Left ventricle myocardium inferior (tissue), 1 donor: ENCODE results near the gene ZNF286A. TPM values are rescaled to one million over a fixed set of nuclear protein-coding genes. Genes with fewer than 3 reads are reported as not detected.
"Not testable (repeated sequence)": the region's sequence is repeated elsewhere in the genome, so short reads cannot be mapped to it uniquely, and the experiment has no call there.

Experiments used
- DNase-seq: peaks from one replicate; pipeline ENCODE4 v3.0.0-alpha.2; 2020
- H3K27ac ChIP-seq: fragments of 200-600 bp; replicated peaks from 2 replicates; pipeline ENCODE4 v1.8.0; 2021
- H3K27me3 ChIP-seq: fragments of 200-600 bp; 2 replicates; pipeline ENCODE4 v1.8.0; 2021; ENCODE audit warnings: low read depth
- H3K36me3 ChIP-seq: fragments of 200-600 bp; 2 replicates; pipeline ENCODE4 v1.8.0; 2021
- H3K4me1 ChIP-seq: fragments of 200-600 bp; 2 replicates; pipeline ENCODE4 v1.8.0; 2021
- H3K4me3 ChIP-seq: fragments of 200-600 bp; 2 replicates; pipeline ENCODE4 v1.8.0; 2021; ENCODE audit warnings: mild to moderate bottlenecking, moderate library complexity
- H3K9me3 ChIP-seq: fragments of 200-600 bp; replicated peaks from 2 replicates; pipeline ENCODE4 v1.8.0; 2021
- intact Hi-C: fragments of 100-400 bp; cut with micrococcal nuclease; formaldehyde crosslinking; loops from one replicate; pipeline ENCODE4 v1.11.0; 2022
- long read RNA-seq: library from polyadenylated mRNA; unstranded; transcript quantifications from one replicate; pipeline ENCODE4 v2.0.0, GENCODE V29; 2021
- total RNA-seq: library from RNA; stranded (reverse); fragmentation: NEBNext Ultra II Directional; extraction: Animal tissue kit (Norgen Biotek cat#: 25700); gene quantifications from one replicate; pipeline ENCODE4 v1.2.1, GENCODE V29; 2021
- TF ChIP-seq, protein P1 (sequence below): fragments of 200-600 bp; IDR thresholded peaks from 2 replicates; pipeline ENCODE4 v1.8.0; 2021; ENCODE audit warnings: antibody characterized with exemption, mild to moderate bottlenecking, borderline replicate concordance
- donor health status: DM: no; HTN: yes; CAD: no; lungs with severe emphysema.

ZNF286A gene
- 10.8 TPM for total RNA-seq
- long read RNA-seq, full-length matches to known transcripts: 1 of 5 reads
- long read RNA-seq, partial matches to known transcripts: 4 of 5 reads
- long read RNA-seq, other reads (novel, unspliced or antisense): 0 of 5 reads

DNA sequence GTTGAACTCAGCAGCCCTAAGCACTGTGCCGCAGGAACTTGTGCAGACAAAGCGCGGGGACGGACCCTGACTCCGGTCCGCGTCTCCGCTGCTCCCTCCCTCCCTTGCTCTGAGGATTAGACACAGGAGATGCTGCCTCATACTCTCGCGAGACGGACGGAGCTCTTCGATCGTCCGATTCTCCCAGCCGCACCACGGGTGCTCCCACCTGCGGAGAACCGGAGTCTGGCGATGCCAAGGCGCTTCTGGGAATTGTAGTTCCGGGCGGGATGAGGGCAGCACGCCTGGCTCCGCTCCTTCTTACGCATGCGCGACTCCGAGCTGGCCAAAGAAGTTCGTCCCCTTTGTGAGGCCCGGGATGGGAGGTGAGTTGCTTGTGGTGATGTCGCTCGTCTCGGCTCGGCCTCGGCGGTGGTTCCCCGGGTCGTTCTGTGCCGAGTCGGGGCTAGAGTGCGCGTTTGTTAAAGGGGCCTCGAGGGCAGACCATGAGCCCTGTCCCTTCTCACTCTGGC lies at the start of gene ZNF286A:
Gene ZNF286A, plus strand, starts transcription at position 340 of the 512 bp plus-strand sequence. CDS start 578 bp downstream, outside the sequence.
- H3K27ac ChIP-seq: peak within 1 kb of the TSS; percentile 70
- H3K4me1 ChIP-seq, H3K9me3 ChIP-seq, H3K36me3 ChIP-seq, H3K27me3 ChIP-seq, intact Hi-C loops: not testable (repeated sequence)
- peak within 1 kb of the TSS; percentile 74 for H3K4me3 ChIP-seq
- peak; percentile 100 for DNase-seq

DNA sequence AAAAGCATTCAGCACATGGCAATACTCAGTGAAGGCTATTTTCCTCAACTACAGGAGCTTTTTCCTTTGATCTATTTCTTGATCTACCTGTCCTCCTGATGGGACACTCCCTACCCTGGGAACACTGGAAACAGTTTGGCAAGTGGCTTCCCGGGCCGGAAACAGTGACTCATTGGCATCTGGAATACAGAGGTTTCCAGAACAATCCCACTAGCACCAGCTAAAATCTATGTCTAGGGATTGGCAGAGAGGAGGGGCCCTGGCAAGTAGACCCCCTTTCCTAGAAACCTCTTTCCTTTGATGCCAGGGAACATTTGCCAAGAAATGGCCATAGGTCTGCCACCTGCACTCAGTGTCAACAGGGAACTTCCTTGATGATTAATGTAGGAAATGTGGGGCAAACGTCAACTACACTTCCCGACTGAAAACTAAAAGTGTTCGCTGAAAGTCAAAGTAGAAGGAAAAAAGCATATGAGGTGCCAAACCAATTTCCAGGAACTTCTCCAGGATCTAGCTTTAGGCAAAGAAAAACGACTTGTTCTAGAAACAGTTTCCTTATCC lies 49.6 kb upstream of the ZNF286A start:
- no peaks in the 10 kb centered on the region for H3K9me3 ChIP-seq
- H3K27me3 ChIP-seq: no peaks in the 10 kb centered on the region
- peak overlapping the region; percentile 91 for H3K27ac ChIP-seq
- peak overlapping the region; percentile 74 for H3K4me3 ChIP-seq
- no peaks in the 10 kb centered on the region for H3K36me3 ChIP-seq
- H3K4me1 ChIP-seq: peaks cover 65% of the 10 kb centered on the region
- TF ChIP-seq, protein P1, sequence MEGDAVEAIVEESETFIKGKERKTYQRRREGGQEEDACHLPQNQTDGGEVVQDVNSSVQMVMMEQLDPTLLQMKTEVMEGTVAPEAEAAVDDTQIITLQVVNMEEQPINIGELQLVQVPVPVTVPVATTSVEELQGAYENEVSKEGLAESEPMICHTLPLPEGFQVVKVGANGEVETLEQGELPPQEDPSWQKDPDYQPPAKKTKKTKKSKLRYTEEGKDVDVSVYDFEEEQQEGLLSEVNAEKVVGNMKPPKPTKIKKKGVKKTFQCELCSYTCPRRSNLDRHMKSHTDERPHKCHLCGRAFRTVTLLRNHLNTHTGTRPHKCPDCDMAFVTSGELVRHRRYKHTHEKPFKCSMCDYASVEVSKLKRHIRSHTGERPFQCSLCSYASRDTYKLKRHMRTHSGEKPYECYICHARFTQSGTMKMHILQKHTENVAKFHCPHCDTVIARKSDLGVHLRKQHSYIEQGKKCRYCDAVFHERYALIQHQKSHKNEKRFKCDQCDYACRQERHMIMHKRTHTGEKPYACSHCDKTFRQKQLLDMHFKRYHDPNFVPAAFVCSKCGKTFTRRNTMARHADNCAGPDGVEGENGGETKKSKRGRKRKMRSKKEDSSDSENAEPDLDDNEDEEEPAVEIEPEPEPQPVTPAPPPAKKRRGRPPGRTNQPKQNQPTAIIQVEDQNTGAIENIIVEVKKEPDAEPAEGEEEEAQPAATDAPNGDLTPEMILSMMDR: no peak
- DNase-seq: no peak
- intact Hi-C loops: no loop called here

- peak overlapping the region; percentile 74 for H3K4me3 ChIP-seq
Measured at GRCh38 chr17:15650741-15651582, 48.6 kb upstream of the ZNF286A start.

DNA sequence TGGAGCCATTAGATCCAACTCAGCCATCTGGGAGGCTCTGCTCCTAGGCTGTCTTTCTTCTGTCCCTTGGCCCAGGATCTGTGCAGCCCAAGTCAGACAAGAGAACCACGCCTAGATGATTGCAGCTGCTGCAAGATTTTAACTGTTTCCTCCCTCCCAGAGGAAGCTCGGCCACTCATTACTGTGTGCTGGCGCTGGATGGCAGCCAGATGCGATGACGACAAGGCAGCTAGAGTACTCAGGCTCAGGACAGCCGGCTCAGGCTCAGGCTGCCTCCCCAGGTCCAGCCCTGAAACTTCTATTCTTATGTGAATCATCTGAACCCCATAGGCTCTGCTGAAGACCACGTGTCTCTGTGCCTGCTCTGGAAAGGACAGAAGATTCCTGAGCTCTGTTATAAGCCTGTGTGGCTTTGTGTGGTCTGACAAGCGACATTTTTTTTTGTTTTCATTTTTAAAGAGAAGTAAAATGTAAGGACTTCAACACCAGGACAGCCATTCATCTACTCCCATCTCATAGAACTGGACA lies 47.9 kb upstream of the ZNF286A start:
- H3K36me3 ChIP-seq: no peaks in the 10 kb centered on the region

More at GRCh38 chr17:15650741-15651582, 48.6 kb upstream of the ZNF286A start:
- peak overlapping the region; percentile 91 for H3K27ac ChIP-seq
- TF ChIP-seq, protein P1: no peak
- H3K36me3 ChIP-seq: no peaks in the 10 kb centered on the region
- H3K4me1 ChIP-seq: peaks cover 54% of the 10 kb centered on the region
- intact Hi-C loops: no loop called here
- H3K9me3 ChIP-seq: no peaks in the 10 kb centered on the region
- DNase-seq: no peak
- H3K27me3 ChIP-seq: no peaks in the 10 kb centered on the region

DNA sequence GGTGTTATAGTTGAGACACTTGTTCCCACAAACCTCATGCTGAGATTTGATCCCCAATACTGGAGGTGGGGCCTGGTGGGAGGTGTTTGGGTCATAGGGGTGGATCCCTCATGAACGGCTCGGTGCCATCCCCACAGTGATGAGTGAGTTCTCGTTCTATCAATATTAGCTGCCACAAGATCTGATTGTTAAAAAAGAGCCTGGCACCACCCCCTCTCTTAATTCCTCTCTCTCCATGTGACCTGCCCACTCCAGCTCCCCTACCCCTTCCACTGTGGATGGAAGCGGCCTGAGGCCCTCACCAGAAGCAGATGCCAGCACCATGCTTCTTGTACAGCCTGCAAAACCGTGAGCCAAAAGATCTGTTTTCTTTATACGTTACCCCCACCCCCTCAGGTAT lies 46.6 kb upstream of the ZNF286A start:
- no peaks in the 10 kb centered on the region for H3K9me3 ChIP-seq
- H3K36me3 ChIP-seq: no peaks in the 10 kb centered on the region
- H3K27ac ChIP-seq: no peak overlapping the region
- no peak overlapping the region for H3K4me3 ChIP-seq
- no peak for DNase-seq
- H3K4me1 ChIP-seq: peaks cover 44% of the 10 kb centered on the region
- no peaks in the 10 kb centered on the region for H3K27me3 ChIP-seq
- TF ChIP-seq, protein P1: no peak
- intact Hi-C loops: no loop called here

More for the DNA sequence above, 47.9 kb upstream of the ZNF286A start:
- Histone ChIP-seq H3K4me1 (peaks cover 51% of the 10 kb centered on the region), H3K27me3 (no peaks in the 10 kb centered on the region), H3K27ac (peak overlapping the region; percentile 91), H3K4me3 (peak overlapping the region; percentile 74), H3K9me3 (no peaks in the 10 kb centered on the region)
- DNase-seq: peak; percentile 97
- TF ChIP-seq, protein P1: no peak
- intact Hi-C loops: no loop called here

GRCh38 chr17:15654401-15654800 lies 45.2 kb upstream of the ZNF286A start:
- H3K27me3 ChIP-seq, H3K36me3 ChIP-seq, H3K4me3 ChIP-seq, intact Hi-C loops, H3K9me3 ChIP-seq, H3K27ac ChIP-seq, DNase-seq: not testable (repeated sequence)
- peaks cover 37% of the 10 kb centered on the region for H3K4me1 ChIP-seq
